HEK293T (cell line): ENCODE data around the gene WWOX.

Experiments used
- CTCF ChIA-PET: fragments of 350-600 bp; formaldehyde crosslinking; extraction: SDS; loops from one replicate; lab custom pipeline; 2021; ENCODE audit warnings: antibody characterized with exemption, inconsistent platforms; lab: Yijun Ruan, JAX
- POLR2A ChIA-PET: fragments of 350-600 bp; formaldehyde crosslinking; extraction: SDS; loops from one replicate; lab custom pipeline; 2020; ENCODE audit warnings: antibody characterized with exemption, inconsistent platforms; lab: Yijun Ruan, JAX
- DNase-seq: peaks from one replicate; pipeline ENCODE4 v3.0.0; 2012; ENCODE audit warnings: mixed read lengths; ENCODE audit errors: extremely low spot score
- ARNT ChIP-seq: fragments of 450-650 bp; IDR thresholded peaks from 2 replicates; pipeline ENCODE4 v1.6.1; 2017; ENCODE audit warnings: mild to moderate bottlenecking
- BHLHE40 ChIP-seq: fragments of 450-650 bp; IDR thresholded peaks from 2 replicates; pipeline ENCODE4 v1.6.1; 2016; ENCODE audit warnings: mild to moderate bottlenecking, moderate library complexity, borderline replicate concordance
- CTBP1 ChIP-seq: fragments of 450-650 bp; IDR thresholded peaks from 2 replicates; pipeline ENCODE4 v1.6.1; 2016; ENCODE audit warnings: borderline replicate concordance
- ELF4 ChIP-seq: fragments of 450-650 bp; IDR thresholded peaks from 2 replicates; pipeline ENCODE4 v1.6.1; 2017; ENCODE audit warnings: antibody characterized with exemption
- FOXA1 ChIP-seq: fragments of 450-650 bp; IDR thresholded peaks from 2 replicates; pipeline ENCODE4 v1.6.1; 2016; ENCODE audit warnings: mild to moderate bottlenecking
- FOXK2 ChIP-seq: fragments of 450-650 bp; IDR thresholded peaks from 2 replicates; pipeline ENCODE4 v1.6.1; 2016; ENCODE audit warnings: mild to moderate bottlenecking
- FOXM1 ChIP-seq: fragments of 450-650 bp; IDR thresholded peaks from 2 replicates; pipeline ENCODE4 v1.6.1; 2017; ENCODE audit warnings: mild to moderate bottlenecking, borderline replicate concordance
- HDGF ChIP-seq: fragments of 450-650 bp; IDR thresholded peaks from 2 replicates; pipeline ENCODE4 v1.6.1; 2017; ENCODE audit warnings: antibody characterized with exemption, borderline replicate concordance
- L3MBTL2 ChIP-seq: fragments of 450-650 bp; conservative IDR thresholded peaks from 2 replicates; pipeline ENCODE4 v1.6.1; 2016; ENCODE audit warnings: mild to moderate bottlenecking
- LEF1 ChIP-seq: fragments of 450-650 bp; IDR thresholded peaks from 2 replicates; pipeline ENCODE4 v1.6.1; 2017; ENCODE audit warnings: mild to moderate bottlenecking, borderline replicate concordance
- NFRKB ChIP-seq: fragments of 450-650 bp; IDR thresholded peaks from 2 replicates; pipeline ENCODE4 v1.6.1; 2016; ENCODE audit warnings: mild to moderate bottlenecking, moderate library complexity
- SUZ12 ChIP-seq: fragments of 450-650 bp; IDR thresholded peaks from 2 replicates; pipeline ENCODE4 v1.6.1; 2016; ENCODE audit warnings: mild to moderate bottlenecking
- TARDBP ChIP-seq: fragments of 450-650 bp; IDR thresholded peaks from 2 replicates; pipeline ENCODE4 v1.6.1; 2016
- ZNF384 ChIP-seq: fragments of 450-650 bp; IDR thresholded peaks from 2 replicates; pipeline ENCODE4 v1.6.1; 2016
- TF ChIP-seq, protein P1 (sequence below): fragments of 450-650 bp; IDR thresholded peaks from 2 replicates; pipeline ENCODE4 v1.6.1; 2016

The WWOX gene

DNA sequence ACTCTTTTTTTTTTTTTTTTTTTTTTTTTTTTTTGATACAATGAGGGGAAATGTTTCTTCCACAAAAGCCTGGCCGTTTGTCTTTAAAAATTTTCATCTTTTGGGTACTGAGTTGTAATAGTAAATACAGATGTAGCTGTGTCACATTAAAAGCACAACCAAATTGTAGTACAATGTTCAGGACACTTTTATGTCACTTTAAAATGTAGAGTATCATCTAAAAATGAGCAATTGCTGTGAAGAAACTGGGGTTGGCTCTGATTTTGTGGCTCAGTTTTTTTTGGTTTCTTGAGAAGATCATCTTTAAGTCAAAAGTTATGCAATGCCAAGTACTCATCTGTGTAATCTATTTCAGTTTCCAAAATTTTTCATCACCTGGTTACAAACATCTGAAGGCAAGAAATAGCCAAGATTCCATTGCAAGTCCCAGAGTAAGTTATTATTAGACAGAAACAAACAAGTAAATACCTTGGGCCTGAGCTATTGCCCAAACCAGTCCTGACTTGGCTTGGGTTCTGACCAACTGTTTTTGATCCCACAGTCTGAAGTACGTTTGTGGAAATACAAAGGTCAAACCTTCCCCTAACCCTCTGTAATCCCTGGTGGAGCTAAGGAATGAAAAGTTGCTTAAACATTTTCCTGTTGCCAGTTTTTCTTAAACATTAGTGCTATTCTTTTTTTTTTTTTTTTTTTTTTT, 717.2 kb downstream of the WWOX start:
- POLR2A ChIA-PET, result no interaction called here
- no peak for DNase-seq
- CTCF ChIA-PET, result interaction anchor here (0.7 kb wide), 1 partner anchor 1524 kb away, joined by 11 read pairs; no protein-coding TSS in a partner anchor
- TF ChIP-seq ARNT, result no peak

DNA sequence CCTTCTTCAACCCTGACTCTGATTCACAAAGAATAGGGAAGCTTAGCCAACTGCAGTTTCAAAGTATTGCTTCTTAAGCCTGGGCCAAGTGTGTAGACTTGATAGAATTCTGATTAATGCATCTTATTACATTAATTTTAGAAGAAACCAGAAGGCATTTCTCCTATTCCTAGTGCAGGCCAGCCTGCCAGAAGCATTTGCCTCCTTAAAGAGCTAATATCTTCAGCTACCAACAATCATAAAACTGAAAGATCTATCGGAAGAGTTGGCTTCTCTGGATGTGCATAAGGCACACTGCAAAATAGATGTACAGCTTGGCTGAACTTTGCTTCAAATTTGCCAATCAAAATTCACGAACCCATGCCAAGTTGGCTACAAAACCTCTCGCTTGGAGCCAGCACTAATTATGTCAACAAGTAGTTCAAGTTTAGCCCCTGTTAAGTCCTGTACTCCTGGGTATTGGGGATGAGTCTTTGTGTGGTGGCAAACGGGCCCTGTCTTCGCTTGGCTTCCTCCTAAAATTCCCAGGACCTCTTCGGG, 717.8 kb downstream of the WWOX start:
- ChIA-PET POLR2A (no interaction called here), CTCF (interaction anchor here (0.7 kb wide), 1 partner anchor 1525 kb away, joined by 11 read pairs; no protein-coding TSS in a partner anchor)
- TF ChIP-seq ZNF384, result no peak
- TF ChIP-seq SUZ12, result no peak
- no peak for TF ChIP-seq FOXA1
- TF ChIP-seq, protein P1, sequence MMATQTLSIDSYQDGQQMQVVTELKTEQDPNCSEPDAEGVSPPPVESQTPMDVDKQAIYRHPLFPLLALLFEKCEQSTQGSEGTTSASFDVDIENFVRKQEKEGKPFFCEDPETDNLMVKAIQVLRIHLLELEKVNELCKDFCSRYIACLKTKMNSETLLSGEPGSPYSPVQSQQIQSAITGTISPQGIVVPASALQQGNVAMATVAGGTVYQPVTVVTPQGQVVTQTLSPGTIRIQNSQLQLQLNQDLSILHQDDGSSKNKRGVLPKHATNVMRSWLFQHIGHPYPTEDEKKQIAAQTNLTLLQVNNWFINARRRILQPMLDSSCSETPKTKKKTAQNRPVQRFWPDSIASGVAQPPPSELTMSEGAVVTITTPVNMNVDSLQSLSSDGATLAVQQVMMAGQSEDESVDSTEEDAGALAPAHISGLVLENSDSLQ, result no peak
- TF ChIP-seq FOXK2, result no peak
- no peak for TF ChIP-seq BHLHE40
- DNase-seq, result no peak

DNA sequence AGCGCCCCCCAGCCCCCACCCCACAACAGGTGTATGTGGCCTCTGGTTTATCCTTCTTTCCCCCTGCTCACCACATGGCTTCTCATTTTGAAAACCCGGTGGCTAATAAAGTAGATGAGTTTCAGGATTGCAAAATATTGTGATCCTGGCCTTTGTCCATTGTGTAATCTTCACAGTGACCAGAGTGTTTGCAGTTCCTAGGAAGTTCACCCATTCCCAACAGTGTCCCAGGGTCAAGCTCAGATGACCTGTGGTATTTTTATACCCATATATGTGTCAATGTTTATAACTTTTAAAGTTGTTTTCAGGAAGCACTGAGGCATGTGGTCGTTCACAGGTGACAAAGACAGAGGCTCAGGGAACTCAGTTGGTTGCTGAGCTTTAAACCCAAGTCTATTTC, 721.9 kb downstream of the WWOX start:
- ChIA-PET CTCF (no interaction called here), POLR2A (no interaction called here)
- no peak for TF ChIP-seq TARDBP
- TF ChIP-seq FOXK2, result no peak
- TF ChIP-seq FOXM1, result no peak
- TF ChIP-seq, protein P1, result no peak
- TF ChIP-seq NFRKB, result no peak
- TF ChIP-seq ARNT, result no peak
- TF ChIP-seq ELF4, result no peak
- TF ChIP-seq HDGF, result no peak
- TF ChIP-seq SUZ12, result no peak
- no peak for TF ChIP-seq CTBP1
- TF ChIP-seq BHLHE40, result no peak
- no peak for DNase-seq

DNA sequence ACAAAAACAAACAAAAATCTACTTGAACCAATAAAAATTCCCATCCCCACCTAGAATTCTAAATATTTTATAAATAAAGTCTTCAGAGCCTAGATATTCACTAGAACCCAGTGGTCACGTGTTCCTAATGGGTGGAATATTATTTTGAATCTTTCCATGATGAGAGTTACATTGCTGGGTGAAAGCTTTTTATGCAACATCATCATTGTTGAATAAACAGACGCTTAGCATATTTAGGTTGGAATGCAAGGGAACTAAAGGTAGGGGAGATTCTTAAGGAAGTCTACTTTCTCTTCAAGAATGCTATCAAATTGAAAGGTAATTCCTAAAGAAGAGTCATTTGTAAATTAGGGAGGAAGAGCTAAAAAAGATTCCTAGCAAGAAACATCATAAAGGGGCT, 723.1 kb downstream of the WWOX start:
- POLR2A ChIA-PET, result no interaction called here
- DNase-seq, result no peak
- CTCF ChIA-PET, result interaction anchor here (0.6 kb wide), 1 partner anchor 532 kb away, joined by 8 read pairs; no protein-coding TSS in a partner anchor
- TF ChIP-seq BHLHE40 (no peak), L3MBTL2 (no peak), FOXK2 (no peak), TARDBP (no peak), FOXM1 (no peak), FOXA1 (no peak), CTBP1 (no peak), ZNF384 (no peak)
- TF ChIP-seq, protein P1, result no peak

DNA sequence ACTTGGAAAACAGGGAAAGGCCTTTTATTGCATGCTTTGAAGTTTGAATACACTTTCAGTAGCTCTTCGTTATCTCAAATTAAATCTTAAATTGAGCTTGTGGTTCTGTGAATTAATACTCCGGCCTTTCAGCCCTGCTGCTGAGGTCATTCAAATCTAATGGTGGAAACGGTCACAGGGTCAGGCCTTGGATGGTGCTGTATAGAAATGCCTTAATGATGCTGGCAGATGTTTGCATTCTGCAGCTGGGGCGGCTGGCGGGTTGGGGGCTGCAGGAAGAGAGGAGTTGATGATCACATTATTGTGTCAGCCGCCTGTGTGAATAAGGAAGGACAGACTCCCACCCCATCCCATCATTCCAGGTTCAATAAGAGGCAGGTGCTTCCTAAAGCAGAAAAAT, 723.6 kb downstream of the WWOX start:
- ChIA-PET CTCF (interaction anchor here (0.6 kb wide), 1 partner anchor 533 kb away, joined by 8 read pairs; no protein-coding TSS in a partner anchor), POLR2A (no interaction called here)
- TF ChIP-seq LEF1 (no peak), NFRKB (no peak), FOXM1 (no peak), L3MBTL2 (no peak), FOXK2 (no peak), CTBP1 (no peak), FOXA1 (no peak), ARNT (no peak), TARDBP (no peak)
- TF ChIP-seq, protein P1, result no peak
- no peak for DNase-seq

DNA sequence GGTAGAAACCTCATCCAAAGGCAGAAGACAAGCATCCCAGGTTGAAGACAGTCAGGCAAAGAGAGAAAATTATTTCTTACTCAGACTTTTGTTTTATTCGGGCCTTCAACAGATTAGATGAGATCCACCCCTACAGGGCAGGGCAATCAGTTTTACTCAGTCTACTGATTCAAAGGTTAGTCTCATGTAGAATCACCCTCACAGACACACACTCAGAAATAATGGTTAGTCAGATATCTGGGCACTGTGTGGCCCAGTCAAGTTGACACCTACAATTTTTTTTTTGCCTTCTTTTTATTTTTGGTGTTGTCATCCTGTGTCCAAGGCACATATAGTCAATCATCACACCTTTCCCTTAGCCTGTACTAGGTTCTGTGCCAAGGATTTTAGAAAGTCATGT, 729.8 kb downstream of the WWOX start:
- ChIA-PET CTCF (no interaction called here), POLR2A (no interaction called here)
- no peak for DNase-seq
- TF ChIP-seq LEF1 (no peak), BHLHE40 (no peak), FOXK2 (no peak), SUZ12 (no peak), L3MBTL2 (no peak), ELF4 (no peak), FOXA1 (no peak), TARDBP (no peak), NFRKB (no peak), ZNF384 (no peak), ARNT (no peak)
- TF ChIP-seq, protein P1, result no peak
